Vagina (tissue), 2 donors: Measurements from ENCODE around the gene IRF2BPL.

Experiments used
- CTCF ChIP-seq, 3 experiments: fragments of 450-650 bp in 2 of 3; fragments of 200-600 bp in 1 of 3; sonication (generic) in 1 of 3; IDR thresholded peaks; one replicate each; pipeline ENCODE4 v1.5.1; 2017 to 2019; ENCODE audit warnings: antibody characterized with exemption in 3 of 3, mild to moderate bottlenecking in 2 of 3, moderate library complexity in 2 of 3
- POLR2A ChIP-seq, 2 donors: fragments of 450-650 bp; IDR thresholded peaks; one replicate each; pipeline ENCODE4 v1.6.1; 2017; ENCODE audit warnings: antibody characterized with exemption in 2 of 2, mild to moderate bottlenecking in 2 of 2, moderate library complexity in 2 of 2

GRCh38 chr14:76976240-76977005 is 52.1 kb downstream of the IRF2BPL start:
- TF ChIP-seq POLR2A (IDR thresholded peaks at IDR 0.05), result no peak
- TF ChIP-seq CTCF (IDR thresholded peaks at IDR 0.05), result no peak
